GM13977 (cell line): ENCODE results near the gene NYNRIN.

Experiments used
- DNase-seq: peaks from one replicate; pipeline ENCODE4 v3.0.0; 2012; ENCODE audit warnings: low spot score
- in situ Hi-C: fragments of 300-500 bp; cut with MboI; formaldehyde crosslinking; loops from one replicate; pipeline ENCODE4 v1.12.0; 2022; ENCODE audit warnings: low sequenced_read_pairs, low pct_unique_long_range_greater_than_20kb, mixed read lengths, inconsistent platforms; ENCODE audit not compliant: unreplicated experiment
- TF ChIP-seq, protein P1 (sequence below): IDR thresholded peaks from 2 replicates; pipeline ENCODE4 v1.5.1; 2012; ENCODE audit warnings: mild to moderate bottlenecking, control low read depth; ENCODE audit not compliant: insufficient read depth; ENCODE audit errors: extremely low read depth, missing control alignments

NYNRIN gene

DNA sequence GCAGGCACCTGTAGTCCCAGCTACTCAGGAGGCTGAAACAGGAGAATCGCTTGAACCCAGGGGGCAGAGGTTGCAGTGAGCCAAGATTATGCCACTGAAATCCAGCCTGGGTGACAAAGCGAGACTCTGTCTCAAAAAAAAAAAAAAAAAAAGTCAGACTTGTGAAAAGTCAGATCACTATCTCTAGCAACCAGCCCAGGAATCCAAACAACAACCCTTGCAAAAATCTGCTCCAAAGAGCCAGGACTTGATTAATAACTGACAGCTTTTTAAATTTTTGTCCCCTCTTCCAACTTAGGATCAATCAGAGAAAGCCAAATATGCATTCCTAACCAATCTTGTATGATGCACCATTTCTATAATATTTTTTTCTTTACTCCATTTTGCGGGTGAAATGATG, 38.5 kb upstream of the NYNRIN start:
- in situ Hi-C loops, result no loop called here
- DNase-seq, result no peak
- TF ChIP-seq, protein P1, sequence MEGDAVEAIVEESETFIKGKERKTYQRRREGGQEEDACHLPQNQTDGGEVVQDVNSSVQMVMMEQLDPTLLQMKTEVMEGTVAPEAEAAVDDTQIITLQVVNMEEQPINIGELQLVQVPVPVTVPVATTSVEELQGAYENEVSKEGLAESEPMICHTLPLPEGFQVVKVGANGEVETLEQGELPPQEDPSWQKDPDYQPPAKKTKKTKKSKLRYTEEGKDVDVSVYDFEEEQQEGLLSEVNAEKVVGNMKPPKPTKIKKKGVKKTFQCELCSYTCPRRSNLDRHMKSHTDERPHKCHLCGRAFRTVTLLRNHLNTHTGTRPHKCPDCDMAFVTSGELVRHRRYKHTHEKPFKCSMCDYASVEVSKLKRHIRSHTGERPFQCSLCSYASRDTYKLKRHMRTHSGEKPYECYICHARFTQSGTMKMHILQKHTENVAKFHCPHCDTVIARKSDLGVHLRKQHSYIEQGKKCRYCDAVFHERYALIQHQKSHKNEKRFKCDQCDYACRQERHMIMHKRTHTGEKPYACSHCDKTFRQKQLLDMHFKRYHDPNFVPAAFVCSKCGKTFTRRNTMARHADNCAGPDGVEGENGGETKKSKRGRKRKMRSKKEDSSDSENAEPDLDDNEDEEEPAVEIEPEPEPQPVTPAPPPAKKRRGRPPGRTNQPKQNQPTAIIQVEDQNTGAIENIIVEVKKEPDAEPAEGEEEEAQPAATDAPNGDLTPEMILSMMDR, result no peak

DNA sequence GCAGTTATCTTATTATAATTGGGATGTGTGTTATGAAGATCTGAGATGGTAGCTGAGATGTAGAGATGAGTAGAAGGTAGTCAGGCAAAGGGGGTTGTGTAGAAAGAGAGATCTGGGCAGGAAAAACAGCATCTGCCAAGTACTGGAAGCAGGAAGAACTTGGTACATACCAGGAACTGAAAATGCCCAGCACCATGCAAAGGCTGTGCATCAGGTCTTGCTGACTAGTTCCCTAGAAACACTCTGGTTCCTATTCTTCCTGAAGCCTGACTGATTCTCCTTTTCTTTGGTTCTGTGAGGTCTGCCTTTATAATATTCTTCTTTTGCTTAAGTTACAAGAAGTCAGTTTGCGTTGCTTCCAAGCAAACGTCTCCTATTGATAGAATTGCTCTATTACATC, 37.5 kb upstream of the NYNRIN start:
- in situ Hi-C loops, result no loop called here
- TF ChIP-seq, protein P1, result no peak
- no peak for DNase-seq

DNA sequence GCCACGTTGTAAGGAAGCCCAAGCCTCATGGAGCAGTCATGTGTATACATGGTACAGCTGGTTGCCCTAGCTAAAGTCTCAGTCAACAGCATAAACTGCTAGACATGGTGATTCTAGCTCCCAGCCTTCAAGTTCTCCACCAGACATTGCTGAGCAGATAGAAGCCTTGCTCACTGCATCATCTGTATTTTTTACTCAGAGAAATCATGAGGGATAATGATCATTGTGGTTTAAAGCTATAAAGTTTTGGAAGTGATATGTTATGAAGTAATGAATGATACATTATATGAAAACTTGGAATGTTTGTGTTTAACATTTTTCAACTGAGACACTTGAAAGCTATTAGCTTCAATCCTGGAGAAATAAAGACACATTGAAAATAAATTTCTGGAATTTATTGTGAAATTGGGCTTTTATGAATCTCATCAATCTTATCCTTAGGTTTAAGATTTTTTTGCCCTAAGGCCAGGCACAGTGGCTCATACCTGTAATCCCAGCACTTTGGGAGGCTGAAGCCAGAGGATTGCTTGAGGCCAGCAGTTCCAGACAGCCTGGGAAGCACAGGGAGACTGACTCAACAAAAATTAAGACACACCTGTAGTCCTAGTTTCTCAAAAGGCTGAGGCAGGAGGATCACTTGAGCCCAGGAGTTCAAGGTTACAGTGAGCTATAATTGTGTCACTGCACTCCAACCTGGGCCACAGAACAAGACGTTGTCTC, 36.4 kb upstream of the NYNRIN start:
- TF ChIP-seq, protein P1, result no peak
- in situ Hi-C loops, result no loop called here
- DNase-seq, result no peak

DNA sequence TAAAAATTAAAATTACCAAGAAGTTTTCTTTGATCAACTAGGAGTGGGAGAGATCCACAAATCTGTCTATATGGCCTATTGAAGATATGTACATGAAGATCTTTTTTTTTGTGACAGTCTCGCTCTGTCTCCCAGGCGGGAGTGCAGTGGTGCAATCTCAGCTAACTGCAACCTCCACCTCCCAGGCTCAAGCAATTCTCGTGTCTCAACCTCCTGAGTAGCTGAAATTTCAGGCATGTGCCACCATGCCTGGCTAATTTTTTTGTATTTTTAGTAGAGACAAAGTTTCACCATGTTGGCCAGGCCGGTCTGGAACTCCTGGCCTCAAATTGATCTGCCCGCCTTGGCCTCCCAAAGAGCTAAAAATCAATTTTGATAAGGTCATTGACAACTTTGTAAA, 35.4 kb upstream of the NYNRIN start:
- no peak for DNase-seq
- in situ Hi-C loops, result no loop called here
- TF ChIP-seq, protein P1, result no peak

DNA sequence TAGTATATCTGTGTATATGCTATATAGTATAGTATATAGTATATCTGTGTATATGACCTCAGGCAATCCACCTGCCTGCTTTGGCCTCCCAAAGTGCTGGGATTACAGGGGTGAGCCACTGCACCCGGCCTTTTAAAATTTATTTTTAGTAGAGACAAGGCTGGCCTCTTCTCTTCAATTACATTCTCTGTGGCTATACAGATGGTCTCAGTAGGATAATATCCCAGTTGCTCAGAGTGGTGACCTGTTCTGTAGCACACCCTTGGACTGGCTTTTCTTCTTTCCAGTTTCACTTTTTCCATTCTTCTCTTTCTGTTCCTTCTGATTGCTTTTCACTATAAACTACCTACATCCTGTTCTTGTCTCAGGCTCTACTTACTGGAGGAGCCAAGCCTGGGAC, 34.0 kb upstream of the NYNRIN start:
- TF ChIP-seq, protein P1, result no peak
- DNase-seq, result no peak
- in situ Hi-C loops, result no loop called here

GRCh38 chr14:24365600-24366412, 33.0 kb upstream of the NYNRIN start:
- peak; percentile 76 for DNase-seq
- in situ Hi-C loops, result no loop called here
- TF ChIP-seq, protein P1, result peak; percentile 83
